ENCODE measurements around the gene LIMCH1. TPM values are rescaled to one million over a fixed set of nuclear protein-coding genes. Genes with fewer than 3 reads are reported as not detected.
A peak's percentile ranks its signal among the peaks of the same experiment; 100 is the strongest.

LIMCH1 gene
- total RNA-seq, 1 experiment from 2014 or later, result 48.4 TPM

DNA sequence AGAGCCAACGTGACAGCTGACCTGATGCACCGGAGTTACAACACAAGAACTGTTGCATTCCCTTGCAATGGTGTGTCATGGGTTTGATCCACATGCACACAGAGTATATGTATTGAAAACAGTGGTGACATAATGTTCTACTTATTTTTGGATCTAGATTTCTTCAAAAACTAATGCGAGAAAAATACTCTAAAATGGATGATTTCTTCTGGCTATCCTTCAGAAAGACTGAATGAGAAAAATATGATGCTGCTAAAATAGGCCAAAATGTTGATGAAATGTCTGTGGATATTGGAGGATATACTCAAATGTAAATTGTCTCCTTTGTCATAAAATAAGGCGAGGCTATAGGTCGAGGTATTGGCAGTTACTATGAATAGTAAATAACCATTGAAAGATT lies 30.4 kb downstream of the LIMCH1 start:
- intact Hi-C loops (cut with micrococcal nuclease), result no loop called here
- Mint-ChIP-seq H3K27me3 (ENCODE audit: insufficient read depth, unreplicated experiment) (no peaks in the 10 kb centered on the region), H3K27ac (ENCODE audit: low read depth, unreplicated experiment) (no peak overlapping the region), H3K36me3 (ENCODE audit: insufficient read depth, unreplicated experiment) (no peaks in the 10 kb centered on the region), H3K4me3 (ENCODE audit: unreplicated experiment) (no peak overlapping the region), H3K9me3 (ENCODE audit: unreplicated experiment) (no peaks in the 10 kb centered on the region), H3K4me1 (ENCODE audit: insufficient read depth, unreplicated experiment) (peaks cover 16% of the 10 kb centered on the region)
- DNase-seq (ENCODE audit: unreplicated experiment), result no peak
- ChIA-PET CTCF (no interaction called here), POLR2A (interaction anchor here (0.9 to 1.1 kb wide), 2 partner anchors 21 to 90 kb away, joined by 3 read pairs; no protein-coding TSS in a partner anchor)
- no TSS peak for BruUV-seq (replicated peaks)
- TF ChIP-seq, protein P1, sequence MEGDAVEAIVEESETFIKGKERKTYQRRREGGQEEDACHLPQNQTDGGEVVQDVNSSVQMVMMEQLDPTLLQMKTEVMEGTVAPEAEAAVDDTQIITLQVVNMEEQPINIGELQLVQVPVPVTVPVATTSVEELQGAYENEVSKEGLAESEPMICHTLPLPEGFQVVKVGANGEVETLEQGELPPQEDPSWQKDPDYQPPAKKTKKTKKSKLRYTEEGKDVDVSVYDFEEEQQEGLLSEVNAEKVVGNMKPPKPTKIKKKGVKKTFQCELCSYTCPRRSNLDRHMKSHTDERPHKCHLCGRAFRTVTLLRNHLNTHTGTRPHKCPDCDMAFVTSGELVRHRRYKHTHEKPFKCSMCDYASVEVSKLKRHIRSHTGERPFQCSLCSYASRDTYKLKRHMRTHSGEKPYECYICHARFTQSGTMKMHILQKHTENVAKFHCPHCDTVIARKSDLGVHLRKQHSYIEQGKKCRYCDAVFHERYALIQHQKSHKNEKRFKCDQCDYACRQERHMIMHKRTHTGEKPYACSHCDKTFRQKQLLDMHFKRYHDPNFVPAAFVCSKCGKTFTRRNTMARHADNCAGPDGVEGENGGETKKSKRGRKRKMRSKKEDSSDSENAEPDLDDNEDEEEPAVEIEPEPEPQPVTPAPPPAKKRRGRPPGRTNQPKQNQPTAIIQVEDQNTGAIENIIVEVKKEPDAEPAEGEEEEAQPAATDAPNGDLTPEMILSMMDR (IDR thresholded peaks at IDR 0.05; ENCODE audit: unreplicated experiment), result no peak

DNA sequence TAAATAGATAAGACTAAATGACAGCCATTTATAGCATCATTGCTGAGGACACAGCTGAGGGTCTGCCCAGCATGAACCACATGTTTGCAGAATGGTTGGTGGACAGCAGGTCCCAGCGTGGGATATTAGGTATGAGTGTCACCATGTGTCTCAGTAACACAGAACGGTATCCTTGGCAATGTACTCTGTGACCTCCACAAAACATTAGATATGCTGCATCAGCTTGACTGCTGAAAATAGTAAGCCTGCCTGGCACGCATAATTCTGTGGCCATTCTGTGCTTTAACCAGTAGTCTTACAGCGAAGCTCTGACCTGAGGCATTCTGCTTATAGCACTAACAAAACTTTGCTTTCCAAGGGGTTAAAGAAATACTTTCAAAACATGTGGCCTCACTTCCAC lies 32.0 kb downstream of the LIMCH1 start:
- Mint-ChIP-seq H3K27ac (ENCODE audit: low read depth, unreplicated experiment) (no peak overlapping the region), H3K36me3 (ENCODE audit: insufficient read depth, unreplicated experiment) (no peaks in the 10 kb centered on the region), H3K9me3 (ENCODE audit: unreplicated experiment) (no peaks in the 10 kb centered on the region), H3K27me3 (ENCODE audit: insufficient read depth, unreplicated experiment) (no peaks in the 10 kb centered on the region), H3K4me3 (ENCODE audit: unreplicated experiment) (no peak overlapping the region), H3K4me1 (ENCODE audit: insufficient read depth, unreplicated experiment) (peaks cover 27% of the 10 kb centered on the region)
- CTCF ChIA-PET, result interaction anchor here (1.1 kb wide), 1 partner anchor 9 kb away, joined by 5 read pairs; no protein-coding TSS in a partner anchor
- TF ChIP-seq, protein P1 (IDR thresholded peaks at IDR 0.05; ENCODE audit: unreplicated experiment), result no peak
- POLR2A ChIA-PET, result interaction anchor here (0.6 to 0.8 kb wide), 3 partner anchors 11 to 114 kb away, joined by 3 read pairs; no protein-coding TSS in a partner anchor
- BruUV-seq (replicated peaks), result no TSS peak
- intact Hi-C loops (cut with micrococcal nuclease), result no loop called here
- DNase-seq (ENCODE audit: unreplicated experiment), result no peak

DNA sequence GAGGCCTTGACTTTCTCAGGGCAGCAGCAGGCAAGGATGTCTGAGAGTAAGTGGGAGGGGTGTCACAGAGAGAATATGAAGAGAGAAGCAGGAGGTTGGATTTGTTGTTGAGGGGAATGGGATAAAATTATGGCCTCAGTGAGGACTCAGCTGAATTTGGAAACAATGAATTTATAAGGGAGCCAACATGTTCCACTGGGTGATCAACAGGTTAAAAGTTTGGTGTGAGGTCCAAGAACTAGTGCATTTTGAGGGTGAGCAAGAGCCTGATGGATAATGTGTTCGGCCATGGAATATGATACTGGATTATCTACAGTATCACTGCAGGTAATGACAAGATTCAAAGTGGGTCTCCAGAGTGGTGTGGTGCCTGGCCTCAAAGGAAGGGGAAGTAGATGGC lies 33.5 kb downstream of the LIMCH1 start:
- POLR2A ChIA-PET, result no interaction called here
- no TSS peak for BruUV-seq (replicated peaks)
- no peaks in the 10 kb centered on the region for H3K36me3 Mint-ChIP-seq (ENCODE audit: insufficient read depth, unreplicated experiment)
- intact Hi-C loops (cut with micrococcal nuclease), result no loop called here
- no peaks in the 10 kb centered on the region for H3K27me3 Mint-ChIP-seq (ENCODE audit: insufficient read depth, unreplicated experiment)
- TF ChIP-seq, protein P1 (IDR thresholded peaks at IDR 0.05; ENCODE audit: unreplicated experiment), result no peak
- H3K4me3 Mint-ChIP-seq (ENCODE audit: unreplicated experiment), result no peak overlapping the region
- H3K27ac Mint-ChIP-seq (ENCODE audit: low read depth, unreplicated experiment), result no peak overlapping the region
- H3K9me3 Mint-ChIP-seq (ENCODE audit: unreplicated experiment), result no peaks in the 10 kb centered on the region
- DNase-seq (ENCODE audit: unreplicated experiment), result no peak
- H3K4me1 Mint-ChIP-seq (ENCODE audit: insufficient read depth, unreplicated experiment), result peaks cover 37% of the 10 kb centered on the region
- CTCF ChIA-PET, result no interaction called here

DNA sequence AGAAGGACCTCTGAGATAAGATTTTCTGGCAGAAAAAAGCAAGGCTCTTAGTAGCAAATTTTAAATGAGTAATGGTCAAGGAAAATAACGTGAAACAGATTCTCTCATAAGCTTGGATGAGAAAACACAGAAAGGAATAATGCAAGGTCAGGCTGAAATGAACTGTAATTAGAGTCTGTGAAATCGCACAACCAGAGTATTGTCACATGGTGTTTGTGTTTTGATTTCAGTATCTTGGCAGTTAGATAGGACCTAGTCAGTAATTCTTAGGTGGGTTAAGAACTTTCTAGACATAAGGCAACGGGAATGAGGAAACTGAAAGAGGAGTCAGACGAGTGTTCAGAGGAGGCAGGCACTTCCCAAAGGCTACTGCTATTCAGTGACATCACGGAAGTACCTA lies 34.6 kb downstream of the LIMCH1 start:
- CTCF ChIA-PET, result no interaction called here

More for the DNA sequence above, 34.6 kb downstream of the LIMCH1 start:
- POLR2A ChIA-PET, result interaction anchor here (1.4 kb wide), 1 partner anchor 26 kb away, joined by 3 read pairs; no protein-coding TSS in a partner anchor
- intact Hi-C loops (cut with micrococcal nuclease), result no loop called here
- H3K4me3 Mint-ChIP-seq (ENCODE audit: unreplicated experiment), result no peak overlapping the region
- H3K27me3 Mint-ChIP-seq (ENCODE audit: insufficient read depth, unreplicated experiment), result no peaks in the 10 kb centered on the region
- H3K4me1 Mint-ChIP-seq (ENCODE audit: insufficient read depth, unreplicated experiment), result peaks cover 40% of the 10 kb centered on the region
- H3K27ac Mint-ChIP-seq (ENCODE audit: low read depth, unreplicated experiment), result peak overlapping the region; percentile 96
- TF ChIP-seq, protein P1 (IDR thresholded peaks at IDR 0.05; ENCODE audit: unreplicated experiment), result no peak
- H3K9me3 Mint-ChIP-seq (ENCODE audit: unreplicated experiment), result no peaks in the 10 kb centered on the region
- no peak for DNase-seq (ENCODE audit: unreplicated experiment)
- no TSS peak for BruUV-seq (replicated peaks)
- H3K36me3 Mint-ChIP-seq (ENCODE audit: insufficient read depth, unreplicated experiment), result no peaks in the 10 kb centered on the region

Data from MCF 10A (cell line).